ENCODE data around the gene TF.

The TF gene

GRCh38 chr3:133783762-133784161, 37.6 kb downstream of the TF start:
- no peaks in the 10 kb centered on the region for H3K79me1 ChIP-seq (replicated peaks; ENCODE audit: low read length, poor library complexity, severe bottlenecking)
- no peak overlapping the region for H3K4ac ChIP-seq (ENCODE audit: low read depth in 1 of 2, low read length in 2 of 2)
- no peak overlapping the region for H2BK120ac ChIP-seq (ENCODE audit: low read depth, low read length)
- H2AK5ac ChIP-seq (ENCODE audit: low read length, severe bottlenecking), result no peak overlapping the region
- no peak overlapping the region for H3K27ac ChIP-seq (ENCODE audit: low read length, poor library complexity, severe bottlenecking)
- H3K4me2 ChIP-seq (ENCODE audit: low read length, poor library complexity, severe bottlenecking), result no peak overlapping the region
- no peak for DNase-seq
- no peak overlapping the region for H2AFZ ChIP-seq (ENCODE audit: low read depth, low read length)
- peaks cover 5 to 7% of the 10 kb centered on the region in 2 experiments for H3K27me3 ChIP-seq (ENCODE audit: control insufficient read depth in 1 of 2, insufficient read depth in 1 of 2, low read length in 2 of 2)
- no peaks in the 10 kb centered on the region for H3K9me3 ChIP-seq (ENCODE audit: control insufficient read depth, low read length)
- H2BK15ac ChIP-seq (ENCODE audit: low read depth, poor library complexity, severe bottlenecking), result no peak overlapping the region
- H3K4me3 ChIP-seq (ENCODE audit: insufficient read depth in 1 of 2, low read depth in 1 of 2, low read length in 2 of 2), result no peak overlapping the region
- WGBS, result 93% methylated on average over 32 of the region's 32 CpGs
- H4K8ac ChIP-seq (ENCODE audit: low read length), result no peak overlapping the region
- no peak overlapping the region for H3K23ac ChIP-seq (ENCODE audit: low read length in 2 of 2)
- no peak overlapping the region for H2BK12ac ChIP-seq (ENCODE audit: low read length in 2 of 2)
- H3K4me1 ChIP-seq (ENCODE audit: control insufficient read depth, insufficient read depth, low read depth, low read length), result no peaks in the 10 kb centered on the region
- no peak overlapping the region for H2BK5ac ChIP-seq (ENCODE audit: low read depth, low read length, poor library complexity, severe bottlenecking)
- no peak overlapping the region for H3K18ac ChIP-seq (ENCODE audit: low read depth in 1 of 2, low read length in 2 of 2)
- H3K14ac ChIP-seq (ENCODE audit: low read length in 2 of 2), result no peak overlapping the region
- H3K36me3 ChIP-seq (ENCODE audit: control insufficient read depth in 1 of 2, insufficient read depth in 2 of 2, low read depth in 1 of 2, low read length in 2 of 2), result no peaks in the 10 kb centered on the region
- no peak overlapping the region for H3K9ac ChIP-seq (ENCODE audit: low read length)
- no peak overlapping the region for H4K91ac ChIP-seq (ENCODE audit: low read length)

GRCh38 chr3:133788024-133788423, 41.8 kb downstream of the TF start:
- Histone ChIP-seq H3K23ac (ENCODE audit: low read length in 2 of 2) (no peak overlapping the region), H4K8ac (ENCODE audit: low read length) (no peak overlapping the region), H3K4me1 (ENCODE audit: control insufficient read depth, insufficient read depth, low read depth, low read length) (no peaks in the 10 kb centered on the region), H3K4me3 (ENCODE audit: insufficient read depth in 1 of 2, low read depth in 1 of 2, low read length in 2 of 2) (no peak overlapping the region), H3K4me2 (ENCODE audit: low read length, poor library complexity, severe bottlenecking) (no peak overlapping the region), H4K91ac (ENCODE audit: low read length) (no peak overlapping the region), H3K9ac (ENCODE audit: low read length) (no peak overlapping the region), H2BK12ac (ENCODE audit: low read length in 2 of 2) (no peak overlapping the region), H2BK5ac (ENCODE audit: low read depth, low read length, poor library complexity, severe bottlenecking) (no peak overlapping the region), H2AFZ (ENCODE audit: low read depth, low read length) (no peak overlapping the region), H3K14ac (ENCODE audit: low read length in 2 of 2) (no peak overlapping the region), H3K27ac (ENCODE audit: low read length, poor library complexity, severe bottlenecking) (no peak overlapping the region), H3K36me3 (ENCODE audit: control insufficient read depth in 1 of 2, insufficient read depth in 2 of 2, low read depth in 1 of 2, low read length in 2 of 2) (no peaks in the 10 kb centered on the region), H2AK5ac (ENCODE audit: low read length, severe bottlenecking) (no peak overlapping the region), H3K9me3 (ENCODE audit: control insufficient read depth, low read length) (peaks cover 23% of the 10 kb centered on the region), H3K79me1 (replicated peaks; ENCODE audit: low read length, poor library complexity, severe bottlenecking) (no peaks in the 10 kb centered on the region), H2BK15ac (ENCODE audit: low read depth, poor library complexity, severe bottlenecking) (no peak overlapping the region), H3K27me3 (ENCODE audit: control insufficient read depth in 1 of 2, insufficient read depth in 1 of 2, low read length in 2 of 2) (peaks cover 0 to 2% of the 10 kb centered on the region in 2 experiments), H3K18ac (ENCODE audit: low read depth in 1 of 2, low read length in 2 of 2) (no peak overlapping the region), H3K4ac (ENCODE audit: low read depth in 1 of 2, low read length in 2 of 2) (no peak overlapping the region), H2BK120ac (ENCODE audit: low read depth, low read length) (no peak overlapping the region)
- DNase-seq, result no peak
- 14% methylated on average over 1 of the region's 2 CpGs for WGBS

GRCh38 chr3:133792171-133792763, 46.1 kb downstream of the TF start:
- Histone ChIP-seq H2AK5ac (ENCODE audit: low read length, severe bottlenecking) (no peak overlapping the region), H3K4me3 (ENCODE audit: insufficient read depth in 1 of 2, low read depth in 1 of 2, low read length in 2 of 2) (peak overlapping the region in 1 of 2 experiments; percentile 15), H2BK12ac (ENCODE audit: low read length in 2 of 2) (no peak overlapping the region), H3K4ac (ENCODE audit: low read depth in 1 of 2, low read length in 2 of 2) (no peak overlapping the region), H3K9me3 (ENCODE audit: control insufficient read depth, low read length) (peaks cover 34% of the 10 kb centered on the region), H3K14ac (ENCODE audit: low read length in 2 of 2) (no peak overlapping the region), H2AFZ (ENCODE audit: low read depth, low read length) (no peak overlapping the region), H4K8ac (ENCODE audit: low read length) (no peak overlapping the region), H3K18ac (ENCODE audit: low read depth in 1 of 2, low read length in 2 of 2) (no peak overlapping the region), H3K79me1 (replicated peaks; ENCODE audit: low read length, poor library complexity, severe bottlenecking) (no peaks in the 10 kb centered on the region), H2BK120ac (ENCODE audit: low read depth, low read length) (no peak overlapping the region), H3K4me1 (ENCODE audit: control insufficient read depth, insufficient read depth, low read depth, low read length) (no peaks in the 10 kb centered on the region), H3K4me2 (ENCODE audit: low read length, poor library complexity, severe bottlenecking) (no peak overlapping the region), H2BK15ac (ENCODE audit: low read depth, poor library complexity, severe bottlenecking) (no peak overlapping the region), H4K91ac (ENCODE audit: low read length) (no peak overlapping the region), H3K27me3 (ENCODE audit: control insufficient read depth in 1 of 2, insufficient read depth in 1 of 2, low read length in 2 of 2) (peaks cover 0 to 2% of the 10 kb centered on the region in 2 experiments), H3K36me3 (ENCODE audit: control insufficient read depth in 1 of 2, insufficient read depth in 2 of 2, low read depth in 1 of 2, low read length in 2 of 2) (no peaks in the 10 kb centered on the region), H3K9ac (ENCODE audit: low read length) (no peak overlapping the region), H2BK5ac (ENCODE audit: low read depth, low read length, poor library complexity, severe bottlenecking) (no peak overlapping the region), H3K27ac (ENCODE audit: low read length, poor library complexity, severe bottlenecking) (no peak overlapping the region), H3K23ac (ENCODE audit: low read length in 2 of 2) (no peak overlapping the region)
- peak; percentile 11 for DNase-seq
- WGBS, result 40% methylated on average over 9 of the region's 9 CpGs

- H3K23ac ChIP-seq (ENCODE audit: low read length in 2 of 2), result no peak overlapping the region
- H3K27me3 ChIP-seq (ENCODE audit: control insufficient read depth in 1 of 2, insufficient read depth in 1 of 2, low read length in 2 of 2), result peaks cover 0 to 8% of the 10 kb centered on the region in 2 experiments
- no peaks in the 10 kb centered on the region for H3K36me3 ChIP-seq (ENCODE audit: control insufficient read depth in 1 of 2, insufficient read depth in 2 of 2, low read depth in 1 of 2, low read length in 2 of 2)
- H3K79me1 ChIP-seq (replicated peaks; ENCODE audit: low read length, poor library complexity, severe bottlenecking), result no peaks in the 10 kb centered on the region
- DNase-seq, result no peak
- H3K27ac ChIP-seq (ENCODE audit: low read length, poor library complexity, severe bottlenecking), result no peak overlapping the region
- H4K8ac ChIP-seq (ENCODE audit: low read length), result no peak overlapping the region
- no peak overlapping the region for H2BK5ac ChIP-seq (ENCODE audit: low read depth, low read length, poor library complexity, severe bottlenecking)
- no peak overlapping the region for H2AK5ac ChIP-seq (ENCODE audit: low read length, severe bottlenecking)
- no peak overlapping the region for H3K14ac ChIP-seq (ENCODE audit: low read length in 2 of 2)
- H2AFZ ChIP-seq (ENCODE audit: low read depth, low read length), result no peak overlapping the region
- H3K18ac ChIP-seq (ENCODE audit: low read depth in 1 of 2, low read length in 2 of 2), result no peak overlapping the region
- no peak overlapping the region for H2BK15ac ChIP-seq (ENCODE audit: low read depth, poor library complexity, severe bottlenecking)
- H3K9ac ChIP-seq (ENCODE audit: low read length), result no peak overlapping the region
- H3K9me3 ChIP-seq (ENCODE audit: control insufficient read depth, low read length), result peaks cover 14% of the 10 kb centered on the region
- WGBS, result 75% methylated on average over 3 of the region's 3 CpGs
- H2BK120ac ChIP-seq (ENCODE audit: low read depth, low read length), result no peak overlapping the region
- no peak overlapping the region for H3K4me2 ChIP-seq (ENCODE audit: low read length, poor library complexity, severe bottlenecking)
- no peak overlapping the region for H2BK12ac ChIP-seq (ENCODE audit: low read length in 2 of 2)
- no peaks in the 10 kb centered on the region for H3K4me1 ChIP-seq (ENCODE audit: control insufficient read depth, insufficient read depth, low read depth, low read length)
- no peak overlapping the region for H4K91ac ChIP-seq (ENCODE audit: low read length)
- no peak overlapping the region for H3K4ac ChIP-seq (ENCODE audit: low read depth in 1 of 2, low read length in 2 of 2)
- no peak overlapping the region for H3K4me3 ChIP-seq (ENCODE audit: insufficient read depth in 1 of 2, low read depth in 1 of 2, low read length in 2 of 2)
Measured at GRCh38 chr3:133797396-133798105, 51.4 kb downstream of the TF start.

All from mesenchymal stem cell (in vitro differentiated cells and primary cell).